Right ventricle myocardium superior (tissue), 1 donor: ENCODE data around the gene IRX1. TPM values are rescaled to one million over a fixed set of nuclear protein-coding genes. Genes with fewer than 3 reads are reported as not detected.

Experiments used
- ATAC-seq: fragments of 200-7000 bp; cut with Tn5 transposase; one replicate; pipeline ENCODE4 v1.9.1; 2020; ENCODE audit warnings: mild to moderate bottlenecking; ENCODE audit not compliant: poor library complexity
- DNase-seq: peaks from one replicate; pipeline ENCODE4 v3.0.0-alpha.2; 2020
- intact Hi-C: fragments of 100-400 bp; cut with DNase I; formaldehyde crosslinking; loops from one replicate; pipeline ENCODE4 v1.11.2; 2022
- total RNA-seq: library from RNA; stranded (reverse); fragmentation: NEBNext Ultra II Directional; extraction: Animal tissue kit (Norgen Biotek cat#: 25700); gene quantifications from one replicate; pipeline ENCODE4 v1.2.1, GENCODE V29; 2021
- donor health status: DM: no; HTN: yes; CAD: no; lungs with severe emphysema.

Gene IRX1
- total RNA-seq, 1 donor from 2014 or later = 0.65 TPM

DNA sequence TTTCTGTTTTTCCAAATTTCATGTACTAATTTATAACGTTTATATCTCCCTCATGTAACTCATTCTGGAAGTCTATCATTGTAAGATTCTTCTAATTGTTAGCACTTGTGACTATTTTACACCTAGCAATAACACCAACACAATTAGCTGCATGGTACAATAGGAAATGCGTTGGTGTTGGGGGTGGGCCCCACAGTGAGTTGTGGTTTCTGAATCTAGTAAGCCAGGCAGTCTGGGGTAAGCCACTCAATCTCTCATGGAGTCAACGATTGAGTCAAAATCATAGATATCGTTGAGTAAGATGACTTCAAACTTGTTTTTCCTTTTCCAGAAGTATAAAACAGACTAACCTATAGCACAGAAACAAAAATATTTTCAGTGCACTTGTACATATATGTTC lies 30.0 kb downstream of the IRX1 start:
- DNase-seq (no peak), ATAC-seq (no peak)
- intact Hi-C loops = no loop called here

DNA sequence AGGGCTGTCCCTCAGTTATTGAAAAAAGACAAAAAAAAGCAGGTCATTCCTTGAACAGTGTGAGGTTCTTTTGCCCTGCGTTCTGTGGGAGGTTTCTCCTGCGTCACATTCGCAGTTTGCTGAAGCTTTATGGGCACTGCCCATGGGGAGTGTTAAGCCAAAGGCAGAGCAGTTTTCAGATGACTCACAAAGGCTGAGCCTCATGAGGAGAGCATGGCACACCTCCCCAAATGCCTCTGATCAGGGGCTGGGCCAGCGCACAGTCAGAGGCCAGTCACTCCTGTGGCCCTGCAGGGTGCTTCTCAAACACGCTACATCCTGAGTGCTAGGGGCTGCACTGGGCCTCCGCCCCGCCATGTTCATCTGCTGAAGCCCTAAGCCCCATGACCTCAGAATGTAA lies 38.4 kb downstream of the IRX1 start:
- DNase-seq = no peak
- intact Hi-C loops = no loop called here
- ATAC-seq = no peak

DNA sequence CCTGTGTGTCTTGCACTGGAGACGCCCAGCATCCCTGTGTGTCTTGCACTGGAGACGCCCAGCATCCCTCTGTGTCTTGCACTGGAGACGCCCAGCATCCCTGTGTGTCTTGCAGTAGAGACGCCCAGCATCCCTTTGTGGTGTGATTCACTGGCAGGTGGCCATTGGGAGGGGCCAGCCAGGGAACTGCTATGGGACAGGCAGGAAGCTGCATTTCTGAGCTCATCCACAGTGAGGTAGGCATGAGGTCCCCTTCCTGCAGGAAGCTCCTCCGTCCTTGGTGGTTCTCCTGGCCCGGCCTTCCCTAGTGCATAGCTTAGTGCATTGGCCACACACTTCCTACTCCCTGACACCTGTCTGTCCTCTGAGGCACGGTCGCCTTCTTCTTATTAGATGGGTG lies 43.5 kb downstream of the IRX1 start:
- intact Hi-C loops = no loop called here
- ATAC-seq (no peak), DNase-seq (no peak)

DNA sequence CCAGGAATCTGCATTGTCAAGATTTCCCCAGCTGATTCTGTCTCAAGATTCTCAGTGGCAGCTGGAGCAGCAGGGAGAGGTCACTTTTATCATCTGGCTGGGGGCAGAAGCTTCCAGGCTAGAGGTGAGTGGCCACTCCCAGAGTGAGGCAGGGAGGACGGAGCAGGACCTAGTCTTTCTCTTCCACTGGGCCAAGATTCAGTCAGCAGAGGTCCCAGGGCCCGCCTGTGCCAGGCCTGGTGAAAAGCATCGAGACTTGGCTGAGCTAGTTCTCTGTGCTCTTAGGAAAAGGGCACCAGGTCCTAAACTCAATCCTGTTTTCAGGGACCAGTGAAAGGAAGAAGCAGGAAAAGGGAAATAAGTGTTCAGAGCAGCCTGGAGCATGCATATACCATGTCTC lies 46.6 kb downstream of the IRX1 start:
- ATAC-seq (no peak), DNase-seq (no peak)
- intact Hi-C loops = no loop called here

DNA sequence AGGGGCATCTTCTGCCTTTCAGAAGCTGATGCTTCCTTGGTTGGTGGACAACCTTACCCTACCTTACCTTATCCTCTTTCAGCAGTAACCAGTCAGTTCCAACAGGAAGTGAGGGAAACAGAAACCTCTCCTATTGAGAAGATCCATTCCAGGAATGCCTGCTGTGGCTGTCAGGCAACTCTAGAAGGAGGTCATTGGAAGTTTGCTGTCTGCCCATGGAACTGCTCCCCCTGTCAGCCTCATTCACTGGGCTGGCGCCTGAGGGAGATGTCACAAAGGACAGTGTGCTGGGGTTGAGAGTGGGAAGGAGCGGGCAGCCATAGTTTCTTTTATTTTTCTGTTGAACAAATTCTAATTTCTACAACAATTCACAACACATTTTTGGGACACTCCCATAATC lies 54.7 kb downstream of the IRX1 start:
- no peak for DNase-seq
- no peak for ATAC-seq
- intact Hi-C loops = no loop called here

DNA sequence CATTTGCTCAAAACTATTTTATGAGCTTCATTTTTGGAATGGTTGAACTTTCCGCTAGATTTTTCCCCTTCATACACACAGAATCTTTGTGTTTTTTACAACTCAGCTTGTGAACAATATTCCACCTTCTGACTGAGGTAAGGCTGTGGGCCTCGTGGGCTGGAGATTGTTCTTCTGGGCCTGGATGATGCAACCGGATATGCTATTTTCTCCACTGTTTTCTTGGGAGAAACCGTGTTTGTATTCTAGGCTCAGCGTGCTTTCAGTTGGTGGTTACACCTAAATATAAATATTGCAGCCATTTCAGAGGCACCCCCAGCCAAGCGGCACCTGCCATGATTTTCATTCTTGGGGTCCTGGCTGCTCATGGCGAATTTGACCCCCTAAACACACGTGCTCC lies 55.2 kb downstream of the IRX1 start:
- ATAC-seq (no peak), DNase-seq (no peak)
- intact Hi-C loops = no loop called here
